WERI-Rb-1 (cell line): ENCODE results near the gene SCYGR5.

Experiments
- DNase-seq: peaks from one replicate; pipeline ENCODE4 v3.0.0-alpha.2; 2020
- H3K27ac ChIP-seq: fragments of 250-450 bp; sonication (Bioruptor Pico); 2 replicates; pipeline ENCODE4 v1.5.1; 2020; ENCODE audit warnings: mild to moderate bottlenecking, moderate library complexity
- H3K27me3 ChIP-seq: fragments of 250-450 bp; sonication (Bioruptor Pico); 2 replicates; pipeline ENCODE4 v1.5.1; 2021; ENCODE audit warnings: mild to moderate bottlenecking, low read depth, moderate library complexity; ENCODE audit not compliant: insufficient read depth, severe bottlenecking
- H3K36me3 ChIP-seq: fragments of 250-450 bp; sonication (Bioruptor Pico); 2 replicates; pipeline ENCODE4 v1.5.1; 2020; ENCODE audit warnings: mild to moderate bottlenecking, moderate library complexity
- H3K4me3 ChIP-seq: 2 replicates; pipeline ENCODE4 v1.5.1; 2011; ENCODE audit warnings: low read depth, mild to moderate bottlenecking, control low read depth, low read length
- H3K9me3 ChIP-seq: fragments of 250-450 bp; sonication (Bioruptor Pico); 2 replicates; pipeline ENCODE4 v1.5.1; 2021; ENCODE audit warnings: mild to moderate bottlenecking, moderate library complexity; ENCODE audit not compliant: severe bottlenecking
- CTCF ChIP-seq: IDR thresholded peaks from 2 replicates; pipeline ENCODE4 v1.5.1; 2011; ENCODE audit warnings: low read depth, mild to moderate bottlenecking, control low read depth, inconsistent platforms, low read length

Gene SCYGR5

GRCh38 chr2:227653419-227653818 lies 13.2 kb upstream of the SCYGR5 start:
- no peak for DNase-seq
- no peak for TF ChIP-seq CTCF
- no peak overlapping the region for H3K27ac ChIP-seq

GRCh38 chr2:227654426-227654825 lies 12.2 kb upstream of the SCYGR5 start:
- DNase-seq, result no peak
- TF ChIP-seq CTCF, result no peak

More at GRCh38 chr2:227653419-227653818, 13.2 kb upstream of the SCYGR5 start:
- Histone ChIP-seq H3K36me3 (no peaks in the 10 kb centered on the region), H3K4me3 (no peak overlapping the region), H3K27me3 (no peaks in the 10 kb centered on the region), H3K9me3 (no peaks in the 10 kb centered on the region)

GRCh38 chr2:227655454-227655853 lies 11.2 kb upstream of the SCYGR5 start:
- Histone ChIP-seq H3K27me3 (no peaks in the 10 kb centered on the region), H3K36me3 (no peaks in the 10 kb centered on the region), H3K4me3 (no peak overlapping the region), H3K9me3 (no peaks in the 10 kb centered on the region), H3K27ac (no peak overlapping the region)
- DNase-seq, result no peak
- no peak for TF ChIP-seq CTCF

More at GRCh38 chr2:227654426-227654825, 12.2 kb upstream of the SCYGR5 start:
- Histone ChIP-seq H3K27me3 (no peaks in the 10 kb centered on the region), H3K36me3 (no peaks in the 10 kb centered on the region), H3K9me3 (no peaks in the 10 kb centered on the region), H3K27ac (no peak overlapping the region), H3K4me3 (no peak overlapping the region)

- no peak overlapping the region for H3K27ac ChIP-seq
- no peaks in the 10 kb centered on the region for H3K27me3 ChIP-seq
- TF ChIP-seq CTCF, result no peak
- H3K4me3 ChIP-seq, result no peak overlapping the region
- no peaks in the 10 kb centered on the region for H3K9me3 ChIP-seq
- H3K36me3 ChIP-seq, result no peaks in the 10 kb centered on the region
- no peak for DNase-seq
These were observed 9.3 kb upstream of the SCYGR5 start for GRCh38 chr2:227657199-227657845.

- no peak for DNase-seq
- no peaks in the 10 kb centered on the region for H3K27me3 ChIP-seq
- no peaks in the 10 kb centered on the region for H3K9me3 ChIP-seq
- TF ChIP-seq CTCF, result no peak
- no peak overlapping the region for H3K27ac ChIP-seq
- H3K4me3 ChIP-seq, result no peak overlapping the region
- H3K36me3 ChIP-seq, result no peaks in the 10 kb centered on the region
These were observed 5.5 kb upstream of the SCYGR5 start for GRCh38 chr2:227661025-227661649.
